Stomach (tissue), 9 donors: ENCODE results near the gene BHMT. TPM values are rescaled to one million over a fixed set of nuclear protein-coding genes. Genes with fewer than 3 reads are reported as not detected.

Experiments
- DNase-seq, 2 donors: peaks; one replicate each; pipeline versions ENCODE4 v3.0.0 to v3.0.0-alpha.2; 2013 to 2019
- H3K27ac ChIP-seq, 5 donors: fragments of 200-600 bp in 4 of 5; sonication (generic) in 4 of 5; one replicate each; pipeline ENCODE4 v1.5.1; 2013 to 2019; ENCODE audit warnings: mild to moderate bottlenecking in 1 of 5, moderate library complexity in 1 of 5
- H3K27me3 ChIP-seq, 3 donors: fragments of 200-600 bp; sonication (generic); one replicate each; pipeline ENCODE4 v1.5.1; 2017 to 2019; ENCODE audit warnings: mixed run types in 1 of 3
- H3K36me3 ChIP-seq, 4 donors: fragments of 200-600 bp; sonication (generic); 1 replicate in 3 of 4; 2 replicates in 1 of 4; pipeline ENCODE4 v1.5.1; 2016 to 2019
- H3K4me1 ChIP-seq, 4 donors: fragments of 200-600 bp; sonication (generic); one replicate each; pipeline ENCODE4 v1.5.1; 2016 to 2019
- H3K4me3 ChIP-seq, 4 donors: fragments of 200-600 bp; sonication (generic) in 3 of 4; one replicate each; pipeline ENCODE4 v1.5.1; 2016 to 2019; ENCODE audit warnings: mild to moderate bottlenecking in 1 of 4
- H3K9me3 ChIP-seq, 4 donors: fragments of 200-600 bp; sonication (generic); one replicate each; pipeline ENCODE4 v1.5.1; 2016 to 2019
- EP300 ChIP-seq: sonication (generic); formaldehyde crosslinking; IDR thresholded peaks from one replicate; pipeline ENCODE4 v1.6.1; 2017; ENCODE audit warnings: antibody characterized with exemption
- POLR2A ChIP-seq, 4 donors: fragments of 450-650 bp; IDR thresholded peaks; one replicate each; pipeline ENCODE4 v1.6.1; 2016; ENCODE audit warnings: antibody characterized with exemption in 4 of 4, control low read depth in 2 of 4, mild to moderate bottlenecking in 1 of 4, moderate library complexity in 1 of 4
- POLR2AphosphoS5 ChIP-seq, 3 donors: sonication (generic); formaldehyde crosslinking; IDR thresholded peaks; one replicate each; pipeline ENCODE4 v1.6.1; 2016; ENCODE audit warnings: antibody characterized with exemption in 3 of 3
- WGBS, 5 donors: extraction: QIAGEN DNeasy Blood & Tissue Kit in 3 of 5; methylation state at CpG; one replicate each; pipeline versions ENCODE4 v1.1.5 to v1.1.7; 2013 to 2018; 5-methylcytosine and 5-hydroxymethylcytosine counted together
- intact Hi-C: fragments of 100-400 bp; cut with DNase I; formaldehyde crosslinking; loops from one replicate; pipeline ENCODE4 v1.15.1; 2023; ENCODE audit warnings: low total_unique reads
- polyA plus RNA-seq, 3 donors: library from polyadenylated mRNA; stranded (reverse); fragments of 200-250 nt; gene quantifications; one replicate each; pipeline ENCODE4 v1.2.3, GENCODE V29; 2013
- total RNA-seq, 5 donors: library from RNA; depleted of rRNA; stranded (reverse); fragments of >200 nt; gene quantifications; one replicate each; pipeline versions ENCODE4 v1.1.0 to v1.2.3, GENCODE V29; 2014 to 2016
- TF ChIP-seq, protein P1 (sequence below), 7 experiments: fragments of 450-650 bp in 4 of 7; fragments of 200-600 bp in 3 of 7; sonication (generic) in 3 of 7; IDR thresholded peaks; one replicate each; pipeline ENCODE4 v1.5.1; 2016 to 2019; ENCODE audit warnings: antibody characterized with exemption in 7 of 7, control low read depth in 2 of 7, mild to moderate bottlenecking in 1 of 7
- donor health status: healthy with polysubstance abuse.
- donor health status: Bipolar disorder and iron deficiency.
- donor health status: healthy.

The BHMT gene
- total and polyA plus RNA-seq, 8 donors = 0.53 to 4.0 (median 2.6) TPM; not detected in 3

DNA sequence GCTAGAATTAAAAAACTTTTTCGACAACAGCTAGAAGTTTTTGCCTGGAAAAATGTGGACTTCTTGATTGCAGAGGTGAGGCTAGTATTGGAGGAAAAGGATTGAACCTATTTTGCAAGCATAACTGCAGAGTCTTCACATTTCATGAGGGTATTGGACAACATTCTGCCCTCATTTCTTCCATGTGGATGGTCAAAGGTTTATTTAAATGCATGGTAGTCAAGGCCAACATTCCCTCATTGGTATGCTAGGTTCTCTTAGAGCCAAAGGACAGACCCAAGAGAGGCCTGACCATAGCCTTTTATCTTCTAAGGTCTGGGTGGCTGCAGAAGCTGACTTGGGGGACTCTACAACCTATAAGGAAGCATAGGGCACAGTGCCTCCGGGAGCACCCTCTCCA lies 30.8 kb upstream of the BHMT start:
- H3K36me3 ChIP-seq = peaks cover 0 to 29% (median 0%) of the 10 kb centered on the region in 4 donors
- H3K9me3 ChIP-seq = no peaks in the 10 kb centered on the region
- 77 to 95% (median 86%) methylated on average over 2 of the region's 2 CpGs for WGBS, 5 donors
- no peaks in the 10 kb centered on the region for H3K27me3 ChIP-seq
- H3K4me3 ChIP-seq = no peak overlapping the region
- intact Hi-C loops = no loop called here
- H3K4me1 ChIP-seq = peaks cover 0 to 18% (median 7%) of the 10 kb centered on the region in 4 donors
- TF ChIP-seq POLR2AphosphoS5 (IDR thresholded peaks at IDR 0.05) = no peak
- no peak for TF ChIP-seq POLR2A (IDR thresholded peaks at IDR 0.05)
- no peak overlapping the region for H3K27ac ChIP-seq
- no peak for DNase-seq

GRCh38 chr5:79081779-79082178 lies 29.8 kb upstream of the BHMT start:
- intact Hi-C loops = no loop called here
- Histone ChIP-seq H3K4me3 (no peak overlapping the region), H3K36me3 (peaks cover 0 to 29% (median 0%) of the 10 kb centered on the region in 4 donors), H3K4me1 (peaks cover 0 to 13% (median 4%) of the 10 kb centered on the region in 4 donors), H3K27me3 (no peaks in the 10 kb centered on the region), H3K9me3 (no peaks in the 10 kb centered on the region), H3K27ac (no peak overlapping the region)
- no peak for DNase-seq
- WGBS, 5 donors = 90 to 95% (median 92%) methylated on average over 5 of the region's 5 CpGs
- TF ChIP-seq POLR2A (IDR thresholded peaks at IDR 0.05) = no peak
- TF ChIP-seq POLR2AphosphoS5 (IDR thresholded peaks at IDR 0.05) = no peak
- TF ChIP-seq, protein P1, sequence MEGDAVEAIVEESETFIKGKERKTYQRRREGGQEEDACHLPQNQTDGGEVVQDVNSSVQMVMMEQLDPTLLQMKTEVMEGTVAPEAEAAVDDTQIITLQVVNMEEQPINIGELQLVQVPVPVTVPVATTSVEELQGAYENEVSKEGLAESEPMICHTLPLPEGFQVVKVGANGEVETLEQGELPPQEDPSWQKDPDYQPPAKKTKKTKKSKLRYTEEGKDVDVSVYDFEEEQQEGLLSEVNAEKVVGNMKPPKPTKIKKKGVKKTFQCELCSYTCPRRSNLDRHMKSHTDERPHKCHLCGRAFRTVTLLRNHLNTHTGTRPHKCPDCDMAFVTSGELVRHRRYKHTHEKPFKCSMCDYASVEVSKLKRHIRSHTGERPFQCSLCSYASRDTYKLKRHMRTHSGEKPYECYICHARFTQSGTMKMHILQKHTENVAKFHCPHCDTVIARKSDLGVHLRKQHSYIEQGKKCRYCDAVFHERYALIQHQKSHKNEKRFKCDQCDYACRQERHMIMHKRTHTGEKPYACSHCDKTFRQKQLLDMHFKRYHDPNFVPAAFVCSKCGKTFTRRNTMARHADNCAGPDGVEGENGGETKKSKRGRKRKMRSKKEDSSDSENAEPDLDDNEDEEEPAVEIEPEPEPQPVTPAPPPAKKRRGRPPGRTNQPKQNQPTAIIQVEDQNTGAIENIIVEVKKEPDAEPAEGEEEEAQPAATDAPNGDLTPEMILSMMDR (IDR thresholded peaks at IDR 0.05) = no peak
- TF ChIP-seq EP300 = no peak

DNA sequence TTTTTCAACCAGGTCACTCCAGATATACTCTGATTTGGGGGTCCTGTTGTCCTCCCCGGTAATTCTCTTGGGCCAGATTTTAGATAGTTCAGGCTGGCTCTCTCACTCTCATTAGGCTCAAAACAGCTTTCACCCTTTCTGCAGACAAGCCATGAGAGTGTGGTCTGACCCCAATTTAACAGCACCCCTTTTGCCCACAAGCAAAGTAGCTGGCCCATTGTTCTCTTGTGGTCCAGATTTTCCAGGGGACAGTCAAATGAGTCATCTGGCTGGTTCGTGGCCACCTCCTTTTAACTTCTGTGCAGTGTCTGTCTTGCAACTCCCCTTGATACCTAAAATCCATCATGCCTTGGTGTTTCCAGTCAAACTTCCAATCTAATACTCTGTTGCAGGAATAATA lies 25.5 kb upstream of the BHMT start:
- peaks cover 0 to 10% (median 0%) of the 10 kb centered on the region in 4 donors for H3K36me3 ChIP-seq
- no peak overlapping the region for H3K27ac ChIP-seq
- no peaks in the 10 kb centered on the region for H3K9me3 ChIP-seq
- 57 to 77% (median 74%) methylated on average over 2 of the region's 2 CpGs for WGBS, 5 donors
- no peak overlapping the region for H3K4me3 ChIP-seq
- DNase-seq = no peak
- H3K4me1 ChIP-seq = peaks cover 0 to under 1% (median 0%) of the 10 kb centered on the region in 4 donors
- H3K27me3 ChIP-seq = no peaks in the 10 kb centered on the region
- intact Hi-C loops = no loop called here
- TF ChIP-seq, protein P1 (IDR thresholded peaks at IDR 0.05) = no peak
- TF ChIP-seq EP300 = no peak
- TF ChIP-seq POLR2AphosphoS5 (IDR thresholded peaks at IDR 0.05) = no peak

- DNase-seq = no peak
- H3K4me3 ChIP-seq = no peak overlapping the region
- peaks cover 0 to 5% (median 1%) of the 10 kb centered on the region in 4 donors for H3K4me1 ChIP-seq
- WGBS, 5 donors = 76 to 81% (median 80%) methylated on average over 4 of the region's 4 CpGs
- peaks cover 0 to 6% (median 0%) of the 10 kb centered on the region in 4 donors for H3K36me3 ChIP-seq
- H3K27ac ChIP-seq = no peak overlapping the region
- H3K9me3 ChIP-seq = no peaks in the 10 kb centered on the region
- no peaks in the 10 kb centered on the region for H3K27me3 ChIP-seq
- TF ChIP-seq EP300 = no peak
- no peak for TF ChIP-seq POLR2A (IDR thresholded peaks at IDR 0.05)
- TF ChIP-seq, protein P1 (IDR thresholded peaks at IDR 0.05) = no peak
- TF ChIP-seq POLR2AphosphoS5 (IDR thresholded peaks at IDR 0.05) = no peak
- intact Hi-C loops = no loop called here
Observed at GRCh38 chr5:79088507-79088906, 23.1 kb upstream of the BHMT start.

DNA sequence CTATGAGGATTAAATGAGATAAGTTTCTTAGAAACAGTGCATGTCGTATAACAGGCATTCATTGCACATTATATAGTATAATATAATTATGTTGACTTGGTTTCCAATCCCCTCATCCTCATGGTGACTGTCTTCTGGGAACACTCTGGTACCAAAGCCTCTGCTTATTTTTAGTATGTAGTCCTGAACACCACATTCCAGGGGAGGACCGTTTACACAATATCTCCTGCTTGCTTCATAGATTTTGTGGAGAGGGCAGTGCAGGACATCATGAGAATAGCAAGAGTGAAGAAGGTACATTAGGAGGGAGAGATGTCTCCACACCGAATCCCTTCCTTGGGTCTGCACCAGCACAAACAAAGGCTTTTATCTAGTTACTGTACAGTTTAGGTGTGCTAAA lies 20.5 kb upstream of the BHMT start:
- WGBS, 5 donors = 56 to 69% (median 67%) methylated on average over 3 of the region's 3 CpGs
- H3K27me3 ChIP-seq = no peaks in the 10 kb centered on the region
- H3K27ac ChIP-seq = no peak overlapping the region
- no peak overlapping the region for H3K4me3 ChIP-seq
- peaks cover 0 to 14% (median 6%) of the 10 kb centered on the region in 4 donors for H3K4me1 ChIP-seq
- no peak for DNase-seq
- intact Hi-C loops = no loop called here
- TF ChIP-seq POLR2A (IDR thresholded peaks at IDR 0.05) (no peak), EP300 (no peak), POLR2AphosphoS5 (IDR thresholded peaks at IDR 0.05) (no peak)
- TF ChIP-seq, protein P1 (IDR thresholded peaks at IDR 0.05) = no peak
- no peaks in the 10 kb centered on the region for H3K9me3 ChIP-seq
- H3K36me3 ChIP-seq = no peaks in the 10 kb centered on the region
